K562 (cell line): ENCODE results near the gene ZNF554. TPM values are rescaled to one million over a fixed set of nuclear protein-coding genes. Genes with fewer than 3 reads are reported as not detected.

Experiments
- ATAC-seq: fragments of 200-7000 bp; cut with Tn5 transposase; 3 replicates; pipeline ENCODE4 v1.9.1; 2020; ENCODE audit warnings: moderate library complexity
- BruUV-seq: library from RNA; stranded (reverse); fragments of 400-500 nt; replicated peaks from 2 replicates; lab custom pipeline; 2021; lab: Mats Ljungman, UMichigan
- CTCF ChIA-PET: fragments of 300-600 bp; formaldehyde crosslinking; extraction: SDS; loops from one replicate; lab custom pipeline; 2021; ENCODE audit warnings: low intra/inter-chr PET ratio; lab: Yijun Ruan, JAX
- POLR2A ChIA-PET: fragments of 300-600, 350-650 bp; sonication (Branson Sonifier 250); formaldehyde crosslinking; extraction: SDS; loops from one replicate; lab custom pipeline; 2021; ENCODE audit warnings: antibody characterized with exemption, inconsistent platforms; lab: Yijun Ruan, JAX
- DNase-seq, 4 experiments: peaks; one replicate each; pipeline versions ENCODE4 v3.0.0 to v3.0.0-alpha.2; 2011 to 2018; ENCODE audit warnings: low spot score in 3 of 4, mixed read lengths in 3 of 4; ENCODE audit errors: extremely low read depth in 1 of 4
- FAIRE-seq: peaks from 2 replicates; lab custom pipeline; 2011; peaks lifted over from hg19 to GRCh38; lab: Jason Lieb, UNC
- H2AFZ ChIP-seq: 2 replicates; pipeline ENCODE4 v1.6.0; 2011; ENCODE audit warnings: low read depth, low read length, control low read depth, inconsistent platforms
- H3K27ac ChIP-seq: fragments of 200-600 bp; 3 replicates; pipeline ENCODE4 v1.8.0; 2011; ENCODE audit warnings: low read depth, mild to moderate bottlenecking, control low read depth, inconsistent platforms, low read length, moderate library complexity, mixed read lengths; ENCODE audit errors: extremely low read depth
- H3K27me3 ChIP-seq, 2 experiments: fragments of 300-600 bp in 1 of 2; 2 replicates in 1 of 2; 3 replicates in 1 of 2; pipeline versions ENCODE4 v1.6.0 to v1.8.0; 2011; ENCODE audit warnings: inconsistent platforms in 2 of 2, low read length in 2 of 2, mild to moderate bottlenecking in 1 of 2, mixed read lengths in 1 of 2, moderate library complexity in 1 of 2; ENCODE audit not compliant: control insufficient read depth in 2 of 2, insufficient read depth in 2 of 2
- H3K36me3 ChIP-seq: fragments of 300-600 bp; 3 replicates; pipeline ENCODE4 v1.8.0; 2011; ENCODE audit warnings: mild to moderate bottlenecking, low read length, inconsistent platforms; ENCODE audit not compliant: control insufficient read depth, insufficient read depth
- H3K4me1 ChIP-seq, 2 experiments: fragments of 200-600 bp in 1 of 2; replicated peaks in 1 of 2; 2 replicates in 1 of 2; 3 replicates in 1 of 2; pipeline versions ENCODE4 v1.5.1 to v1.8.0; 2011; ENCODE audit warnings: inconsistent platforms in 2 of 2, low read length in 2 of 2, mild to moderate bottlenecking in 1 of 2, mixed read lengths in 1 of 2, moderate library complexity in 1 of 2; ENCODE audit not compliant: control insufficient read depth in 2 of 2, insufficient read depth in 2 of 2
- H3K4me2 ChIP-seq: 2 replicates; pipeline ENCODE4 v1.6.1; 2011; ENCODE audit warnings: low read length, control low read depth, inconsistent platforms, mixed read lengths; ENCODE audit not compliant: insufficient read depth
- H3K4me3 ChIP-seq: fragments of 200-600 bp; sonication (generic), shearing (Covaris generic); 2 replicates; pipeline ENCODE4 v1.5.1; 2016; ENCODE audit warnings: control low read depth, inconsistent platforms
- H3K79me2 ChIP-seq: fragments of 200-600 bp; 3 replicates; pipeline ENCODE4 v1.8.0; 2011; ENCODE audit warnings: low read length, inconsistent platforms; ENCODE audit not compliant: control insufficient read depth, insufficient read depth
- H3K9ac ChIP-seq, 2 experiments: 2 replicates each; pipeline versions ENCODE4 v1.6.0 to v1.6.1; 2011; ENCODE audit warnings: low read depth in 2 of 2, low read length in 2 of 2, control low read depth in 1 of 2, inconsistent platforms in 1 of 2, mild to moderate bottlenecking in 1 of 2, mixed read lengths in 1 of 2; ENCODE audit not compliant: insufficient read depth in 1 of 2
- H3K9me1 ChIP-seq: one replicate; pipeline ENCODE4 v1.6.0; 2011; ENCODE audit warnings: inconsistent platforms, mild to moderate bottlenecking, low read length, moderate library complexity; ENCODE audit not compliant: control insufficient read depth, insufficient read depth
- H3K9me3 ChIP-seq: replicated peaks from 2 replicates; pipeline ENCODE4 v1.5.1; 2011; ENCODE audit warnings: low read depth, low read length, inconsistent platforms; ENCODE audit not compliant: control insufficient read depth, insufficient read depth
- H4K20me1 ChIP-seq: replicated peaks from 2 replicates; pipeline ENCODE4 v1.6.1; 2011; ENCODE audit warnings: low read length, inconsistent platforms, mixed read lengths; ENCODE audit not compliant: control insufficient read depth, insufficient read depth
- CBFA2T2 ChIP-seq: fragments of 450-650 bp; conservative IDR thresholded peaks from 2 replicates; pipeline ENCODE4 v1.6.1; 2017; ENCODE audit warnings: mild to moderate bottlenecking
- FIP1L1 ChIP-seq: fragments of 200-400 bp; formaldehyde crosslinking; IDR thresholded peaks from 2 replicates; pipeline ENCODE4 v1.6.1; 2018; ENCODE audit warnings: mild to moderate bottlenecking, low read depth, low read length; ENCODE audit not compliant: poor library complexity, severe bottlenecking
- MECOM ChIP-seq: fragments of 250-450 bp; sonication (Bioruptor Pico); IDR thresholded peaks from 2 replicates; pipeline ENCODE4 v1.8.0; 2022; ENCODE audit warnings: inconsistent platforms
- POLR2G ChIP-seq: fragments of 200-400 bp; formaldehyde crosslinking; IDR thresholded peaks from 2 replicates; pipeline ENCODE4 v1.6.1; 2017; ENCODE audit warnings: low read depth, mild to moderate bottlenecking, antibody characterized with exemption, low read length, moderate library complexity
- ZBTB1 ChIP-seq: sonication (generic); formaldehyde crosslinking; IDR thresholded peaks from 2 replicates; pipeline ENCODE4 v1.8.1; 2023; ENCODE audit warnings: missing genetic modification reagents, low read depth, mild to moderate bottlenecking, borderline replicate concordance
- ZNF444 ChIP-seq: fragments of 250-450 bp; sonication (Bioruptor Pico); IDR thresholded peaks from 2 replicates; pipeline ENCODE4 v1.4.0; 2020; ENCODE audit warnings: mild to moderate bottlenecking, moderate library complexity
- ZNF57 ChIP-seq: fragments of 450-650 bp; formaldehyde crosslinking; IDR thresholded peaks from 2 replicates; pipeline ENCODE4 v1.4.0; 2020; ENCODE audit warnings: mild to moderate bottlenecking, moderate library complexity
- WGBS: fragments of 100-300 bp; shearing (Covaris generic); methylation state at CpG from one replicate; pipeline ENCODE4 v1.1.6; 2016; ENCODE audit warnings: low coverage, mixed read lengths; ENCODE audit not compliant: insufficient coverage; ENCODE audit errors: missing lambda C conversion rate; 5-methylcytosine and 5-hydroxymethylcytosine counted together
- in situ Hi-C: fragments of 300-500 bp; cut with MboI; formaldehyde crosslinking; loops from 4 replicates; pipeline ENCODE4 v1.15.0; 2018; ENCODE audit warnings: inconsistent platforms, mixed read lengths
- intact Hi-C: fragments of 100-400 bp; cut with micrococcal nuclease; formaldehyde crosslinking; loops from 2 replicates; pipeline ENCODE4 v1.14.2; 2022
- polyA plus RNA-seq, 8 experiments: library from polyadenylated mRNA; depleted of rRNA in 4 of 8; stranded (reverse) in 5 of 8; unstranded in 3 of 8; fragments of >200 nt; fragmentation: Nextera tagmentation in 2 of 8; fragmentation: Illumina TruSeq in 1 of 8; extraction: Ambion mirVana in 2 of 8; extraction: Trizol in 1 of 8; gene quantifications; 2 replicates each; pipeline versions ENCODE4 v1.2.1 to v1.2.3, GENCODE V29; 2011 to 2014; ENCODE audit warnings: inconsistent platforms in 1 of 8, missing spikeins in 1 of 8
- total RNA-seq, 7 experiments: library from RNA; depleted of rRNA in 6 of 7; stranded (reverse); fragments of >200 nt in 6 of 7; fragmentation: Illumina TruSeq in 2 of 7; extraction: Trizol in 2 of 7; gene quantifications; 2 replicates each; pipeline versions ENCODE4 v1.2.1 to v1.2.3, GENCODE V29; 2011 to 2021; ENCODE audit warnings: low replicate concordance in 1 of 7
- TF ChIP-seq, protein P1 (sequence below): fragments of 250-450 bp; sonication (Bioruptor Pico); IDR thresholded peaks from 2 replicates; pipeline ENCODE4 v1.8.0; 2021; ENCODE audit warnings: mild to moderate bottlenecking, moderate library complexity
- TF ChIP-seq, protein P2 (sequence below): sonication (generic); formaldehyde crosslinking; IDR thresholded peaks from 2 replicates; pipeline ENCODE4 v1.4.0; 2020; ENCODE audit warnings: mild to moderate bottlenecking, missing genetic modification reagents
- TF ChIP-seq, protein P3 (sequence below): fragments of 450-650 bp; formaldehyde crosslinking; IDR thresholded peaks from 2 replicates; pipeline ENCODE4 v1.4.0; 2020; ENCODE audit warnings: mild to moderate bottlenecking, moderate library complexity

ZNF554 gene
- total and polyA plus RNA-seq, 9 of the 15 experiments (the other 6 are each of a cell fraction or from before 2014, with no cell fraction given): 0.07 to 1.8 (median 1.1) TPM

DNA sequence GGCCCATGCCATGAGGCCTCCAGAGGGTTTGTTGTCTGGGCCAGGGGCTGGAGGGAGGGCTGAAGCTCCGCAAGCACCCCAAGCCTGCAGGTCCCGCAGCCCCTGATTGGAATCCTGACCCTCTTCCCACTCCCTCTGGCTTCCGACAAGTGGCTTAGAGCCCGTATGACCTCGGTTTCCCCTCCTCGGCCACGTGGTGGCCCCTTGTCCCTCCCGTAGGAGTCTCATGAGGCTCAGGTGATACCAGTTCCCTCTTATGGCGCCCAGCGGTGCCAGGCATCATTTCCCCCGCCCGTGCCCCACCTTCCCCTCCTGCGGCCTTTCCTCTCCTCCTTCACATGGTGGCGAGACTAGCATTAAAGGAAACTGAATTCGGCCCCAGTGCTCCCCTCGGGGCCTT lies 28.2 kb upstream of the ZNF554 start:
- Histone ChIP-seq H4K20me1 (0 out of 2 replicates have a peak, but pooled peaks cover 5% of the 10 kb centered on the region), H3K9me1 (peaks cover 3% of the 10 kb centered on the region), H3K36me3 (peaks cover 84% of the 10 kb centered on the region; the same call in 2 of the 3 replicates), H3K27me3 (no peaks in the 10 kb centered on the region), H2AFZ (no peak overlapping the region), H3K9me3 (no peaks in the 10 kb centered on the region)
- in situ Hi-C loops (no loop called here), intact Hi-C loops (no loop called here)
- CTCF ChIA-PET: no interaction called here
- ATAC-seq: no peak
- 85% methylated on average over 6 of the region's 16 CpGs for WGBS
- TF ChIP-seq ZBTB1 (no peak), POLR2G (0 out of 2 replicates have a peak, but pooled peaks have one; percentile 24)
- TF ChIP-seq, all 486 proteins: peak for 1
- no peak for DNase-seq
- H3K4me2 ChIP-seq: no peak overlapping the region
- no peak overlapping the region for H3K4me3 ChIP-seq
- FAIRE-seq: no peak
- POLR2A ChIA-PET: no interaction called here
- no peak overlapping the region for H3K27ac ChIP-seq
- peaks cover 3 to 31% of the 10 kb centered on the region in 2 experiments; a peak in 3 of 5 replicates for H3K4me1 ChIP-seq
- peak overlapping the region in 1 of 2 experiments; percentile 20; a peak in 1 of 4 replicates for H3K9ac ChIP-seq
- no TSS peak for BruUV-seq
- peaks cover 38% of the 10 kb centered on the region for H3K79me2 ChIP-seq

DNA sequence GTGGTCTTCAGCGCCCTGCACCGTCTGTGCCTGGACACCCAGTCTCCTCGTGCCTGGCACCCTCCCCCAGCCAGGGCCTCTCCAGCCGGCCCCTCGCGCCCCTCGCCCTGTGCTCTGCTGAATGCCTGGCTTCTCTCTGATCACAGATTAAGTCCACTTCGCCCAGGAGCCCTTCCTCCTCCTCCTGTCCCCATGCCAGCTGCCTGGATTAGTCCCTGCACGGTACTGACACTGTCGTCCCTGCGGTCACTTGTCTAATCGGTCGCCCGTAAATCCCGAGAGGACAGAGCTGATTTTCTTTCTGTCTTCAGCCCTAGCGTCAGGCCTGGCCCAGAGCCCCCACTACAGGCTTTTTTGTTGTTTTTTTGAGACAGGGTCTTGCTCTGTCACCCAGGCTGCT lies 27.8 kb upstream of the ZNF554 start:
- peaks cover 34% of the 10 kb centered on the region for H3K79me2 ChIP-seq
- 0 out of 2 replicates have a peak, but pooled peaks cover 5% of the 10 kb centered on the region for H4K20me1 ChIP-seq
- H3K4me2 ChIP-seq: no peak overlapping the region
- peaks cover 3 to 31% of the 10 kb centered on the region in 2 experiments; a peak in 3 of 5 replicates for H3K4me1 ChIP-seq
- H3K9me3 ChIP-seq: no peaks in the 10 kb centered on the region
- ChIA-PET POLR2A (no interaction called here), CTCF (no interaction called here)
- no peak for DNase-seq
- intact Hi-C loops: no loop called here
- no peak for ATAC-seq
- in situ Hi-C loops: no loop called here
- 94% methylated on average over 10 of the region's 16 CpGs for WGBS
- no peak overlapping the region for H2AFZ ChIP-seq
- no peak overlapping the region for H3K4me3 ChIP-seq
- H3K9ac ChIP-seq: no peak overlapping the region
- TF ChIP-seq, protein P1, sequence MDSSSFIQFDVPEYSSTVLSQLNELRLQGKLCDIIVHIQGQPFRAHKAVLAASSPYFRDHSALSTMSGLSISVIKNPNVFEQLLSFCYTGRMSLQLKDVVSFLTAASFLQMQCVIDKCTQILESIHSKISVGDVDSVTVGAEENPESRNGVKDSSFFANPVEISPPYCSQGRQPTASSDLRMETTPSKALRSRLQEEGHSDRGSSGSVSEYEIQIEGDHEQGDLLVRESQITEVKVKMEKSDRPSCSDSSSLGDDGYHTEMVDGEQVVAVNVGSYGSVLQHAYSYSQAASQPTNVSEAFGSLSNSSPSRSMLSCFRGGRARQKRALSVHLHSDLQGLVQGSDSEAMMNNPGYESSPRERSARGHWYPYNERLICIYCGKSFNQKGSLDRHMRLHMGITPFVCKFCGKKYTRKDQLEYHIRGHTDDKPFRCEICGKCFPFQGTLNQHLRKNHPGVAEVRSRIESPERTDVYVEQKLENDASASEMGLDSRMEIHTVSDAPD: no peak
- TF ChIP-seq ZNF57 (CRISPR knock-in tag): no peak
- TF ChIP-seq, protein P2, sequence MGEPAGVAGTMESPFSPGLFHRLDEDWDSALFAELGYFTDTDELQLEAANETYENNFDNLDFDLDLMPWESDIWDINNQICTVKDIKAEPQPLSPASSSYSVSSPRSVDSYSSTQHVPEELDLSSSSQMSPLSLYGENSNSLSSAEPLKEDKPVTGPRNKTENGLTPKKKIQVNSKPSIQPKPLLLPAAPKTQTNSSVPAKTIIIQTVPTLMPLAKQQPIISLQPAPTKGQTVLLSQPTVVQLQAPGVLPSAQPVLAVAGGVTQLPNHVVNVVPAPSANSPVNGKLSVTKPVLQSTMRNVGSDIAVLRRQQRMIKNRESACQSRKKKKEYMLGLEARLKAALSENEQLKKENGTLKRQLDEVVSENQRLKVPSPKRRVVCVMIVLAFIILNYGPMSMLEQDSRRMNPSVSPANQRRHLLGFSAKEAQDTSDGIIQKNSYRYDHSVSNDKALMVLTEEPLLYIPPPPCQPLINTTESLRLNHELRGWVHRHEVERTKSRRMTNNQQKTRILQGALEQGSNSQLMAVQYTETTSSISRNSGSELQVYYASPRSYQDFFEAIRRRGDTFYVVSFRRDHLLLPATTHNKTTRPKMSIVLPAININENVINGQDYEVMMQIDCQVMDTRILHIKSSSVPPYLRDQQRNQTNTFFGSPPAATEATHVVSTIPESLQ (CRISPR knock-in tag): no peak
- no peak for TF ChIP-seq MECOM (CRISPR knock-in tag)
- no peak for TF ChIP-seq FIP1L1
- TF ChIP-seq CBFA2T2: no peak
- no peak for TF ChIP-seq ZNF444 (CRISPR knock-in tag)
- TF ChIP-seq POLR2G: 0 out of 2 replicates have a peak, but pooled peaks have one; percentile 26
- TF ChIP-seq, protein P3, sequence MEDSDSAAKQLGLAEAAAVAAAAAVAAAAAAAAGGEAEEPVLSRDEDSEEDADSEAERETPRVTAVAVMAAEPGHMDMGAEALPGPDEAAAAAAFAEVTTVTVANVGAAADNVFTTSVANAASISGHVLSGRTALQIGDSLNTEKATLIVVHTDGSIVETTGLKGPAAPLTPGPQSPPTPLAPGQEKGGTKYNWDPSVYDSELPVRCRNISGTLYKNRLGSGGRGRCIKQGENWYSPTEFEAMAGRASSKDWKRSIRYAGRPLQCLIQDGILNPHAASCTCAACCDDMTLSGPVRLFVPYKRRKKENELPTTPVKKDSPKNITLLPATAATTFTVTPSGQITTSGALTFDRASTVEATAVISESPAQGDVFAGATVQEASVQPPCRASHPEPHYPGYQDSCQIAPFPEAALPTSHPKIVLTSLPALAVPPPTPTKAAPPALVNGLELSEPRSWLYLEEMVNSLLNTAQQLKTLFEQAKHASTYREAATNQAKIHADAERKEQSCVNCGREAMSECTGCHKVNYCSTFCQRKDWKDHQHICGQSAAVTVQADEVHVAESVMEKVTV (CRISPR knock-in tag): no peak
- no peaks in the 10 kb centered on the region for H3K27me3 ChIP-seq
- peaks cover 89% of the 10 kb centered on the region; the same call in 2 of the 3 replicates for H3K36me3 ChIP-seq
- peaks cover 3% of the 10 kb centered on the region for H3K9me1 ChIP-seq
- BruUV-seq: no TSS peak
- no peak overlapping the region for H3K27ac ChIP-seq
- FAIRE-seq: no peak
